Measurements from ENCODE around the gene KIAA0825.

- TF ChIP-seq EZH2 (IDR thresholded peaks at IDR 0.05; ENCODE audit: insufficient read depth, poor library complexity, severe bottlenecking), result no peak
- TF ChIP-seq EZH2phosphoT487 (IDR thresholded peaks at IDR 0.05; ENCODE audit: insufficient read depth, low read depth), result no peak
Observed at GRCh38 chr5:94355811-94356210, 262.6 kb downstream of the KIAA0825 start.
